Activated CD4-positive, CD25-positive, alpha-beta regulatory T cell treated with anti-CD3 and anti-CD28 coated beads, Interleukin-2, amount 50 U/mL, for 72 hours (primary cell): ENCODE measurements around the gene RAB1A.

Source experiments
- DNase-seq: peaks from one replicate; pipeline ENCODE4 v3.0.0; 2021

RAB1A gene

GRCh38 chr2:65057391-65058052, 72.4 kb downstream of the RAB1A start:
- DNase-seq, result no peak

GRCh38 chr2:65057054-65057375, 72.9 kb downstream of the RAB1A start:
- no peak for DNase-seq

- peak; percentile 96 for DNase-seq
These were observed 73.5 kb downstream of the RAB1A start, which contains the start of gene CEP68 for GRCh38 chr2:65056215-65057053. CEP68 (plus strand) TSS chr2:65056416; CDS start chr2:65069445, 13,029 bp downstream.

GRCh38 chr2:65055422-65056214, 74.3 kb downstream of the RAB1A start:
- peak; percentile 71 for DNase-seq

GRCh38 chr2:65054749-65055421, 75.0 kb downstream of the RAB1A start:
- no peak for DNase-seq

DNA sequence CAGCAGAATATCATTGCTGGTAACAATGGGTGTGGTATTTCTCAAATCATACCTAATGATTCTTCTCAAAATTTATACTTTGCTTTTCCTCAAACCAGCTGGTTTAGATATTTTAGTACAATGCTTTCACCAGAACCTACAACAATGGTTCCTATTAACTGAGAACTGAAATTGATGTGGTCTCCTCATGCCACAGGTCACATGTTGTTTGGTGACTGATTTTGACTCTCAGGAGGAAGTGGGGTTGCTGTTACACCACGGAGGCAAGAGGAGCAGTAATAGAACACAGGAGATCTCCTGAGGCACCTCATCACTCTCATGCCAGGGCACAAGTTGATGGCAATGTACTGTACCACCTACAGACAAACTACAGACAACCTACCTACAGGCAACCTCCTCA, 76.7 kb downstream of the RAB1A start:
- DNase-seq, result no peak

DNA sequence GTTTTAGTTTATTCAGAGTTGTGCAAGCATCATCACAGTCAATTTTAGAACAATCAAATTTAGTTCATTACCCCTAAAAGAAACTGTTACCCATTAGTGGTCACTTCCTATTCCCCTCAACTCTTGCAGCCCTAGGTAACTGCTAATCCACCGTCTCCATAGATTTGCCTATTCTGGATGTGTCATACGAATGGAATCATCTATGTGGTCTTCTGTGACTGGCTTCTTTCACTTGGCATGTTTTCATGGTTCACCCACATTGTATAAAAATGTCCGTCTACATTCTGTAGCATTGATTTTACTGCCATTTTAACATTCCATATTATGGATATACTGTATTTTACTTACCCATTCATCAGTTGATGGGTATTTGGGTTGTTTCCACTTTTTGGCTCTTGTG, 79.0 kb downstream of the RAB1A start:
- DNase-seq, result no peak

DNA sequence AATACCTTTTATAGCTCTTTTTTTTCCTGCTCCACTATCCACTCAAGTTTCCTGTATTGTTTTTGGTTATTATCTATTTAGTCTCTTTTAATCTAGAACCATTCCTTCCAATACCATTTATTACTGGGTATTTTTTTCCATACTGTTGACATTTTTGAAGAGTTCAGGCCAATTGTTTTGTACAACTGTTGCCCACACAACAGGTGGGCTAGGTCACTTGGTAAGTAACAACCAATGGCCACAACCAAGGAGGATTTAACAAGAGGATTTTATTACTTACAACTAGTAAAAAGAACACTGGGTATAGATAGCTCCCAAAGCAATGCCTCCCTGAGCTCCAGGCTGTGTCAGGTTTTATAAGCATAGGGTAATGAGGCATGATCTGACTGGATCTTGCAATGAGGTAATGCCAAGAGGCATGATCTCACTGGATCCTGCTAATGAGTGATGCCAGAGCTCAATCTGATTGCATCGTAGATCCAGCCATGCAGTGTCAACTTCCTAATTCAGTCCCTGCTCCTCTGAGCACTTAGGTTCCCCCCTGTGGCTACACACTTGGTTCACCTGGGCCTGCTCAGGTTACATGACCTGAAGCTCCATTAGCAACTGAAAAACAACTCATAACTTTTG, 80.8 kb downstream of the RAB1A start:
- no peak for DNase-seq

- DNase-seq, result no peak
These were observed 83.1 kb downstream of the RAB1A start for GRCh38 chr2:65046633-65047407.

GRCh38 chr2:65045651-65046050, 84.3 kb downstream of the RAB1A start:
- DNase-seq, result no peak

GRCh38 chr2:65044097-65044735, 85.7 kb downstream of the RAB1A start:
- DNase-seq, result no peak

DNA sequence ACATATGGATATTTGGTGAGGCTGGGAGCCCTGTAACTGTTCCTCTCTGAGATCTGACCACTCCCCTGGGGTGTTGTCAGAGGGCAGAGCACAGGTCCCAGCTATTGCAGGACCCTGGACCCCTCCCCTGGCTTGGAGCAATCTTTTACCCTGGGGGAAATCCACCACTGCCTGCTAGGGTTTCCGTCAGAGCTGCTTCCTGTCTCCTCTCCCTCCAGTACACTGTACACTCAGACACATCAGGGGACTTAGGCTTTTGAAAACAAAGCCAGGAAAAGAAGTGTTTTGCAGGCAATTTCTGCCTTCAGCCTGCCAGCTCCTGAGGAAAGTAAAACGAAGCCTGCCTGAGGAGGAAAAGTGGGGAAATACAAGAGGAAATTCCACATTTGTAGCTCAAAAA, 86.9 kb downstream of the RAB1A start:
- no peak for DNase-seq

GRCh38 chr2:65040400-65041261, 89.3 kb downstream of the RAB1A start:
- peak; percentile 71 for DNase-seq

- no peak for DNase-seq
These were observed 90.3 kb downstream of the RAB1A start for GRCh38 chr2:65039640-65040039.

- DNase-seq, result no peak
These were observed 92.7 kb downstream of the RAB1A start for GRCh38 chr2:65037178-65037577.
